ENCODE results near the gene WDFY2.

WDFY2 gene

GRCh38 chr13:51746802-51747201 lies 162.5 kb downstream of the WDFY2 start:
- no peak for DNase-seq

- no peak for DNase-seq
Observed at GRCh38 chr13:51747438-51748434, 163.5 kb downstream of the WDFY2 start.

- no peak for DNase-seq
Observed at GRCh38 chr13:51756651-51757050, 172.4 kb downstream of the WDFY2 start.

- no peak for DNase-seq
Observed at GRCh38 chr13:51758691-51759090, 174.4 kb downstream of the WDFY2 start.

- no peak for DNase-seq
Observed at GRCh38 chr13:51759240-51759639, 175.0 kb downstream of the WDFY2 start.

GRCh38 chr13:51760592-51760991 lies 176.3 kb downstream of the WDFY2 start:
- DNase-seq = no peak

GRCh38 chr13:51761643-51762350 lies 177.5 kb downstream of the WDFY2 start:
- DNase-seq = no peak

- no peak for DNase-seq
Observed at GRCh38 chr13:51763486-51763885, 179.2 kb downstream of the WDFY2 start.

- peak; percentile 70 for DNase-seq
Observed at GRCh38 chr13:51764184-51765141, 180.2 kb downstream of the WDFY2 start.

- DNase-seq = no peak
Observed at GRCh38 chr13:51765142-51765515, 180.9 kb downstream of the WDFY2 start.

GRCh38 chr13:51767100-51767499 lies 182.8 kb downstream of the WDFY2 start:
- DNase-seq = no peak

- no peak for DNase-seq
Observed at GRCh38 chr13:51768378-51768921, 184.2 kb downstream of the WDFY2 start.

GRCh38 chr13:51768976-51769375 lies 184.7 kb downstream of the WDFY2 start:
- DNase-seq = no peak

- DNase-seq = no peak
Observed at GRCh38 chr13:51769455-51770127, 185.3 kb downstream of the WDFY2 start.

- no peak for DNase-seq
Observed at GRCh38 chr13:51770160-51770559, 185.9 kb downstream of the WDFY2 start.

- peak; percentile 60 for DNase-seq
Observed at GRCh38 chr13:51770681-51771417, 186.6 kb downstream of the WDFY2 start.

- DNase-seq = no peak
Observed at GRCh38 chr13:51771418-51772104, 187.3 kb downstream of the WDFY2 start.

GRCh38 chr13:51772105-51772455 lies 187.8 kb downstream of the WDFY2 start:
- no peak for DNase-seq

- DNase-seq = no peak
Observed at GRCh38 chr13:51772781-51773180, 188.5 kb downstream of the WDFY2 start.

- DNase-seq = no peak
Observed at GRCh38 chr13:51773515-51773914, 189.3 kb downstream of the WDFY2 start.

- no peak for DNase-seq
Observed at GRCh38 chr13:51776179-51776578, 191.9 kb downstream of the WDFY2 start.

All from DMS153 (cell line).